Spinal cord (tissue), 10 donors: ENCODE data around the gene PTPA. TPM values are rescaled to one million over a fixed set of nuclear protein-coding genes. Genes with fewer than 3 reads are reported as not detected.

Experiments used
- DNase-seq, 6 donors: peaks; one replicate each; pipeline versions ENCODE4 v3.0.0 to v3.0.0-alpha.2; 2013 to 2015; ENCODE audit warnings: low spot score in 6 of 6, low read depth in 4 of 6
- H3K27ac ChIP-seq: one replicate; pipeline ENCODE4 v1.5.1; 2013; ENCODE audit warnings: low read depth, low read length, control low read depth
- H3K27me3 ChIP-seq: one replicate; pipeline ENCODE4 v1.6.1; 2013; ENCODE audit warnings: low read length; ENCODE audit not compliant: control insufficient read depth, insufficient read depth
- H3K36me3 ChIP-seq: one replicate; pipeline ENCODE4 v1.6.1; 2013; ENCODE audit warnings: low read length; ENCODE audit not compliant: control insufficient read depth, insufficient read depth
- H3K4me1 ChIP-seq: one replicate; pipeline ENCODE4 v1.6.1; 2013; ENCODE audit warnings: low read length; ENCODE audit not compliant: control insufficient read depth, insufficient read depth
- H3K4me3 ChIP-seq: one replicate; pipeline ENCODE4 v1.5.1; 2013; ENCODE audit warnings: low read depth, low read length, control low read depth
- H3K9me3 ChIP-seq: one replicate; pipeline ENCODE4 v1.6.1; 2013; ENCODE audit warnings: low read length; ENCODE audit not compliant: control insufficient read depth, insufficient read depth
- WGBS: methylation state at CpG from one replicate; pipeline ENCODE4 v1.1.5; 2013; ENCODE audit warnings: missing lambda C conversion rate; ENCODE audit not compliant: insufficient coverage; 5-methylcytosine and 5-hydroxymethylcytosine counted together
- polyA plus RNA-seq, 2 donors: library from polyadenylated mRNA; unstranded; fragments of 120-200 nt; gene quantifications; one replicate each; pipeline ENCODE4 v1.2.1, GENCODE V29; 2013; ENCODE audit not compliant: insufficient read length in 2 of 2
- total RNA-seq, 2 donors: library from RNA; depleted of rRNA in 1 of 2; stranded (reverse); fragments of 120-200 nt in 1 of 2; fragments of >200 nt in 1 of 2; gene quantifications; one replicate each; pipeline versions ENCODE4 v1.2.3 to v1.2.4, GENCODE V29; 2013 to 2014
- donor health status: healthy.

The PTPA gene
- total and polyA plus RNA-seq, 4 donors, result 62.3 to 117 (median 107) TPM

DNA sequence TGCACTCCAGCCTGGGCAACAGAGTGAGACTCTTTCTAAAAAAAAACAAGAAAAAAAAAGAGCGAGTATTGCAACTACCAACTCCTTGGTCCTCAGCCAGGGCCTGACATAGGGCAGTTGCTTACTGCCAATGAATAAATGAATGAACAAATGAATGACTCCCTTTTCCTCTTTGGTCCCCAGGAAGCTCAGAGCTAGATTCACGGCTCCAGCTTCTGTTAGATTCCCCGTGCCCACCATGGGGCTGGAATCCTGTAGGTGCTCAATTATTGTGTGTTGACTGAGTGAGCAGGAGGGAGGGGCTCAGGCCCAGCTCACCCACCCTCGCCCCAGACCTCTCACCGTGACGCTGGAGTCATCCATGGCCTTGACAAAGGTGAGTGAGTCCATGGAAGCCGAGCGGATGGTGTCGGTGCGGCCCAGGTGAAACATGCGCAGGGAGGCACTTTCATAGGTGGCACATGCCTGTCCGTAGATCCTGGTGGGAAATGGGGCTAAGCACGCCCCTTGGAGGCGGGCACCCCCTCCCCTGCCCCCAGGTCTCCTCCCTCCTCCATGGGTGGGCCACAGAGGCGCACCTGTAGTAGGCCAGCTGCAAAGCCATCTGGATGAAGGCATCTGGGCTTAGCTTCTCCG, 13.4 kb upstream of the PTPA start:
- whole genome bisulfite sequencing, result 91% methylated on average over 10 of the region's 16 CpGs
- no peak for DNase-seq
- H3K4me1 ChIP-seq, result peaks cover 4% of the 10 kb centered on the region
- H3K36me3 ChIP-seq, result peaks cover 72% of the 10 kb centered on the region
- H3K9me3 ChIP-seq, result no peaks in the 10 kb centered on the region
- H3K27ac ChIP-seq, result no peak overlapping the region
- H3K27me3 ChIP-seq, result no peaks in the 10 kb centered on the region
- H3K4me3 ChIP-seq, result no peak overlapping the region

DNA sequence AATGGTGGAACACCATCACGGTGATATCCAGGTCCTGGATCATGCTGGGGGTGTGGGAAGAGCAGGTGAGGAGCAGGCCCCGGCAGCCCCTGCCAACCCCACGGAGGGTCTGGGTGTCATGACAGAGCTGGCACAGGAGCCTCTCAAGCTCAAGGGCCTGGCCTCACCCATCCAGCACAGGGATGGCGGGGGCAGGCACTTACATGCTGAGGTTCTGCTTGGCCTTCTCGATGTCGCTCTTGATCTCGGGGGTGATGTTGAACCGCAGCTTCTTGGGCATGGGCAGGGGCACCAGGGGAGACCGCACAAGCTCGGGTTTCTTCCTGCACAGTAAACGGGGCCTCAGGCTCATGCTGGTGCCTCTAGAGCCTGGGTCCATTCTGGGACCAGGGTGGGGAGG, 12.9 kb upstream of the PTPA start:
- no peak overlapping the region for H3K4me3 ChIP-seq
- no peak for DNase-seq
- H3K9me3 ChIP-seq, result no peaks in the 10 kb centered on the region
- 94% methylated on average over 11 of the region's 11 CpGs for WGBS
- H3K36me3 ChIP-seq, result peaks cover 76% of the 10 kb centered on the region
- H3K27me3 ChIP-seq, result no peaks in the 10 kb centered on the region
- H3K27ac ChIP-seq, result no peak overlapping the region
- peaks cover 4% of the 10 kb centered on the region for H3K4me1 ChIP-seq

DNA sequence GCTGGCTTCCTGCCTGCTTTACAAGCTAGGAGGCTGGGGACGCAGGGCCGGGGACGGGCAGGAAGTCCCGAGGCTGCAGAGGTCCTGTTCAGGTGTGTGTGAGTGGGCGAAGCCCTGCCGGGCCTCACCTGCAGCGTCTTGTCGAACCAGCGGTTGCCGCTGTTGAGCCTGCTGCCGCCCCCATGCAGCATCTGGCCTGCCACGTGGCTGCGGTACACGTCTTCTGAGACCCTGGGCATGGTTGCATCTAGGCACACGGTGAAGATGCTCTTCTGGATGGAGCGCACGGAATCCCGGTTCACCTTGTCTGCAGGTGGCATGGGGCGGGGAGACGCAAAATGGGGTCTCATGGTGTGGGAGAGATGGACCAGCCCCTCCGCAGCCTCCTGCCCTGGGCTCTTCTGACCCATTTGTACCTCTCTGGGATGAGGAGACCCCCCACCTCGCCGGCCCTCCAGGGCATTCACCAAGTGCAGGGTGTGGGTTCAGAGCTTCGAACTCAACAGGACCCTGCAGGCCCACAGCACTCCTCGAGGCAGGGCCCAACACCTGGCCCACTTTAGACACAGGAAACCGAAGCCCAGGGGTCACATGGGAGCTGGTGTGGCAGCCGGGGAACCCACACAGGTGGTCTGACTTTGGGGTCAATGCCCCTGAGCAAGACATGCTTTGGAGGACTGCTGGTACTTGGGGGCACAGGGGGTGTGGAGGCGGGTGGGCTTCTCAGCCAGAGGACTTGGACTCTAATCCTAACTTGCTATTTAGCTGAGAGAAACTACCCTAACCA, 10.6 kb upstream of the PTPA start:
- 66% methylated on average over 23 of the region's 28 CpGs for WGBS
- Histone ChIP-seq H3K36me3 (peaks cover 73% of the 10 kb centered on the region), H3K27ac (no peak overlapping the region), H3K4me1 (peaks cover 4% of the 10 kb centered on the region), H3K9me3 (no peaks in the 10 kb centered on the region), H3K27me3 (no peaks in the 10 kb centered on the region), H3K4me3 (no peak overlapping the region)
- no peak for DNase-seq

DNA sequence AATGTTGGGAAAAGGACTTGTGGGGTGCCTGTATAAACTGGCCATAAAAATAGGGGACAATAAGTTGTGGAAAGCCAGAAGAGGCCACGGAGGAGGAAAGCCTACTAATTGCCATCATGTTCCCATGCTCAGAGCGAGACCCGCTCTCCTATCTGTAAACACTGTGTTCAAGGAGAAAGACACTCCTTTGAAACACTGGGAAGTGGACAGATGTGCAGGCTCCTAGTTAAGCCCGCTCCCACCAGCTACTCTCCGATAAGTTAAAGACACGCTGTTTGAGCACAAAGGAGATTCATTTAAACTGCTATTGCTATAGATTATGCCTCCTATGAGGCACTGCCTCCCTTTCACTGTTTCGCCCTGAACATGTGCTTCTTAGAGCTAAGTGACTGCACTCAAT, 9.9 kb upstream of the PTPA start:
- Histone ChIP-seq H3K36me3 (peaks cover 73% of the 10 kb centered on the region), H3K4me1 (peaks cover 4% of the 10 kb centered on the region), H3K4me3 (no peak overlapping the region), H3K27ac (no peak overlapping the region), H3K9me3 (no peaks in the 10 kb centered on the region), H3K27me3 (no peaks in the 10 kb centered on the region)
- no peak for DNase-seq
- WGBS, result 92% methylated on average over 6 of the region's 7 CpGs

DNA sequence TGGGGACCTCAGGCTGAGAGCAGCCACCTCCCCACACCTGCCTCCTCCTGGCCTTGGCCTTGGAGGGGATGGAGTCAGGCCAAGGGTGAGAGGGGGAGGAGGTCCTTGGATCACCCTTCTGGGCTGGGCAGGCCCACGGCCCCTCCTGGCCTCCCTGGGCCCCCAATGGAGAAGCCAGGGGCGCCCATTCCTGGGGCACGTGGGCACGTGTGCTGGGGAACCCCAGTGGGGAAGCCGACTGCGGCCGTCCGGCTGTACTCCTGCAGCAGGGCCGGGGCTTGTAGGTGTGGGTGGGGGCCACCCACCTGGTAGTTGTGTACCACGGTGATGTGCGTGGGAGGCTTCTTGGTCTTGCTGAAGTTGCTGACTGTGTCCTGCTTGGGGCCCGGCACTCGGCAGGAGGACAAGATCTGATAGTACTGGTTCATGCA, 9.1 kb upstream of the PTPA start:
- DNase-seq, result no peak
- 97% methylated on average over 13 of the region's 13 CpGs for WGBS
- H3K4me3 ChIP-seq, result no peak overlapping the region
- no peaks in the 10 kb centered on the region for H3K27me3 ChIP-seq
- peaks cover 4% of the 10 kb centered on the region for H3K4me1 ChIP-seq
- H3K9me3 ChIP-seq, result no peaks in the 10 kb centered on the region
- H3K36me3 ChIP-seq, result peaks cover 73% of the 10 kb centered on the region
- no peak overlapping the region for H3K27ac ChIP-seq

DNA sequence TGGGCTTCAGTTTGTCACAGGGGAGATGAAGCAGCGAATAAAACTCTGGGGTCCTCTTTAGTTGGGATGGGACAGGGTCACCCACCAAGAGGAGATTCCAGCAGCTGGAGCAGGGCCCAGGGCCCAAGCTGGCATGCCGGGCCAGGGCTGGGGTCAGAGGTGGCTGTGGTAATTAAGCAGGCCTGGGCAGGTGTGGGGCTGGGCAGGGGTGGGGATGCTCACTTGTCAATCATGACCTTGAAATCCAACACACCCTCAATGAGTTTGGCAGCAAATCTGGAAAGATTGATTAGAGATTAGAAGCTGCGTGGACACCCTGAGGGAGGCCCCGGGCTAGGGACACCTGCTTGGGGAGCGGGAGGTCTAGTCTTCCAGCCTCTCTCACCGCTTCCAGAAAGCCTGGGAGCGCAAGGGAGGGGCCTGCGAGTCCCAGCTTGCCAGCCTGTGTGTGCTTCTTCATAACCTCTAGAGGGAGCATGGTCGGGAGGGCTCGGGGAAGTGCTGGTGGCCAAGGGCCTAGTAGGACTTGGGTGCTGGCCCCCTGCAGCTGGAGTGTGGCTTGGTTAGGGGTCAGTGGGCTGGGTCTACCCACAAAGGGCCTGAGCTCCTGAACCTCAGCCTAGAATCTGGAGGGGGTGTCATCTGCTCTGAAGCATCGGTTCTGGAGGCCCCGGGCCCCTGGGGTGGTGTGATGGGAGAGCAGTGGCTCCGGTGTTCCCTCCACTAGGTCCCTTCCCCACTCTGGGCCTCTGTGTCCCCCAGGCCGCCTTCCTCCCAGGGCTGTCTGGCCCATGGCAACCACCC, 8.2 kb upstream of the PTPA start:
- peaks cover 74% of the 10 kb centered on the region for H3K36me3 ChIP-seq
- H3K9me3 ChIP-seq, result no peaks in the 10 kb centered on the region
- H3K4me1 ChIP-seq, result peaks cover 4% of the 10 kb centered on the region
- DNase-seq, result peak in 1 of 6 donors; percentile 36
- no peak overlapping the region for H3K4me3 ChIP-seq
- WGBS, result 43% methylated on average over 11 of the region's 14 CpGs
- H3K27me3 ChIP-seq, result no peaks in the 10 kb centered on the region
- no peak overlapping the region for H3K27ac ChIP-seq

DNA sequence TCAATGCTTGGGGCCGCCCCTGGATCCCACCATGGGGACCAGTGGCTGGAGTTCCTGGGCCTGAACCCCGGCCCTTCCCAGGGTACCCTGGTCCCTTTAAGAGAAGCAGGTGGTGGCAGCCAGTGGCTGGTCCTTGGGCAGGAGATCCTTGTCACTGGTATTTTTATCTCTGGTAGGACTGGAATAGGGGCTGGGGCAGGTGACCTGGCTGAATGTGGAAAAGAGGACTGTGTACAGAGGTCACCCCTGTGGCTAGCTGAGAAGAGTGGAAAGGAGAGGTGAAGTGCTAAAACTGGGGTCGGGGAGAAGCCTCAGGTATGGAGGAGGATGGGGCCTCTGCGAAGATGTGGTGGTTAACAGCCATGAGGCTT, 7.6 kb upstream of the PTPA start:
- no peak for DNase-seq
- H3K27me3 ChIP-seq, result no peaks in the 10 kb centered on the region
- peaks cover 9% of the 10 kb centered on the region for H3K4me1 ChIP-seq
- no peak overlapping the region for H3K27ac ChIP-seq
- H3K36me3 ChIP-seq, result peaks cover 74% of the 10 kb centered on the region
- H3K9me3 ChIP-seq, result no peaks in the 10 kb centered on the region
- WGBS, result 90% methylated on average over 4 of the region's 4 CpGs
- no peak overlapping the region for H3K4me3 ChIP-seq

DNA sequence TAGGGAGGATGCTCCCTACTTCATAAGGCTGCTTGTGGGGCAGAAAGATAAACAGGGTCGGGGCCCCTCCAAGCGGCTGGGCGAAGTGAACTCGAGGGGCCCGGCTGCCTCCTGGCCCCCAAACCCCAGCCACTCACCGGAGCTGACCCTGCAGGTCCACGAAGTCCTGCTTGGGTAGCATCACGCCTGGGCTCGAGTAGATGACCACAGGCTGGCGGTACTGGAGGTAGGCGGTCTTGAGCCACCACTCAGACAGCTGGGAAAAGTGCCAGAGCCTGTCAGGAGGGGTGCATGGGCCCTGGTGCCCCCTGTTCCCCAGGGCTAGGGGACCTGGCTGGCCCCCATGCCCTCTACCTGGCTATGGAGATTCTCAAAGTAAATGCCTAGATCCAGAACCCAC, 7.2 kb upstream of the PTPA start:
- H3K4me1 ChIP-seq, result peaks cover 14% of the 10 kb centered on the region
- H3K27me3 ChIP-seq, result no peaks in the 10 kb centered on the region
- no peaks in the 10 kb centered on the region for H3K9me3 ChIP-seq
- no peak overlapping the region for H3K4me3 ChIP-seq
- peaks cover 76% of the 10 kb centered on the region for H3K36me3 ChIP-seq
- WGBS, result 83% methylated on average over 11 of the region's 11 CpGs
- DNase-seq, result no peak
- no peak overlapping the region for H3K27ac ChIP-seq

DNA sequence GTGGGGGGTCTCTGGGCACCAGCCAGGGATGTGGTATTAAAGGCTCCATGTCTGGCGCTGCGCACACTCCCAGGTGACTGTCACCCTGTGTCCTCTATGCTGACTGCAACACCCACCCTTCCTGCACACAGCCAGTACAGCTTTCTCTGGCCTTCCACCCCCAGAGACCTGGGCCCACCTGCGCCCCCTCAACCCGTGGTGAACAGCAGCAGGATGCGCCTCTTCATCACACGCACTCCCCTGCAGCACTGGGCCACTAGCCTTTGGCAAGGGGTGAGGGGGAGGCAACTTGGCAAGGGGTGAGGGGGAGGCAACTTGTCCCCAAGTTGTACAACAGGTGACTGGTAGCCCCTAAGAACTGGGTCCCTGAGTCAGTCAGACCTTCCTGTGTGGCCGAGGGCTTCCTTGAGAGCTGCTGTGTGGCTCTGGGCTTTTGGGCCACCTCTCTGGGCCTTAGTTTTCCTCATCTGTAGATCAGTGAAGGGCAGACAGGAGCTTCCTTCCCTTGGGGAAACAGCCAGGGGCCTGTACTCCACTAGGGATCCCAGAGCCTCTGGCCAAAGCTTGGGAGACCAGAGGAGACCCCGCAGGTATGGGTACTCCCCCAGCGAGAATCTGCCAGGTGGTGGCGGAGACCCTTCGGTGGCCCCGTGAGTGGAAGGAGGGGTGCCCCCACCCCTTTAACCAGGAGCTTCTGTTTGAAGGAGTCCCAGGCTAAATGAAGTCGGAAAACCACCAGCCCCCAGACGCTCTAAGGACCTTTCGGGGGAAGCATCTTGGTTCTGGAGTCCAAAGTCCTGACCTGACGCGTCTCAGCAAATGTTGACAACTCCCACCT, 5.1 kb upstream of the PTPA start:
- DNase-seq, result no peak
- no peaks in the 10 kb centered on the region for H3K27me3 ChIP-seq
- no peak overlapping the region for H3K4me3 ChIP-seq
- H3K36me3 ChIP-seq, result peaks cover 64% of the 10 kb centered on the region
- 92% methylated on average over 12 of the region's 17 CpGs for WGBS
- peaks cover 24% of the 10 kb centered on the region for H3K4me1 ChIP-seq
- H3K27ac ChIP-seq, result no peak overlapping the region
- H3K9me3 ChIP-seq, result no peaks in the 10 kb centered on the region
